Endothelial cell of umbilical vein (primary cell): ENCODE measurements around the gene SLC35F3.

ENCODE experiments used
- EZH2 ChIP-seq: IDR thresholded peaks from 2 replicates; pipeline ENCODE4 v1.6.1; 2012; ENCODE audit warnings: borderline replicate concordance, low read depth, mild to moderate bottlenecking, moderate library complexity, low read length, inconsistent platforms; ENCODE audit not compliant: severe bottlenecking
- FOS ChIP-seq: IDR thresholded peaks from 2 replicates; pipeline ENCODE4 v1.6.1; 2011; ENCODE audit warnings: mild to moderate bottlenecking, low read length, moderate library complexity, borderline replicate concordance; ENCODE audit not compliant: insufficient read depth
- GATA2 ChIP-seq: IDR thresholded peaks from 2 replicates; pipeline ENCODE4 v1.7.0; 2011; ENCODE audit warnings: low read depth, mild to moderate bottlenecking, moderate library complexity, mixed read lengths, low read length; ENCODE audit not compliant: insufficient read length, insufficient read depth
- JUN ChIP-seq: IDR thresholded peaks from 2 replicates; pipeline ENCODE4 v1.6.1; 2011; ENCODE audit warnings: borderline replicate concordance, low read depth; ENCODE audit not compliant: insufficient read length, insufficient read depth
- MYC ChIP-seq: IDR thresholded peaks from one replicate; pipeline ENCODE4 v1.6.1; 2011; ENCODE audit warnings: mild to moderate bottlenecking, low read depth, low read length
- POLR2A ChIP-seq: IDR thresholded peaks from 2 replicates; pipeline ENCODE4 v1.6.1; 2012; ENCODE audit warnings: low read depth, mild to moderate bottlenecking, control low read depth, low read length
- POLR2AphosphoS5 ChIP-seq: IDR thresholded peaks from 2 replicates; pipeline ENCODE4 v1.6.1; 2012; ENCODE audit warnings: low read depth, mild to moderate bottlenecking, control low read depth, low read length, moderate library complexity; ENCODE audit not compliant: insufficient read depth
- TF ChIP-seq, protein P1 (sequence below), 2 donors: IDR thresholded peaks; 1 replicate in 1 of 2; 2 replicates in 1 of 2; pipeline ENCODE4 v1.5.1; 2011; ENCODE audit warnings: low read length in 2 of 2, mild to moderate bottlenecking in 2 of 2, moderate library complexity in 2 of 2, control low read depth in 1 of 2, inconsistent platforms in 1 of 2, low read depth in 1 of 2; ENCODE audit not compliant: insufficient read depth in 1 of 2; ENCODE audit errors: extremely low read depth in 1 of 2
- TF ChIP-seq, protein P2 (sequence below): IDR thresholded peaks from 2 replicates; pipeline ENCODE4 v1.6.1; 2011; ENCODE audit not compliant: insufficient read depth, insufficient read length

DNA sequence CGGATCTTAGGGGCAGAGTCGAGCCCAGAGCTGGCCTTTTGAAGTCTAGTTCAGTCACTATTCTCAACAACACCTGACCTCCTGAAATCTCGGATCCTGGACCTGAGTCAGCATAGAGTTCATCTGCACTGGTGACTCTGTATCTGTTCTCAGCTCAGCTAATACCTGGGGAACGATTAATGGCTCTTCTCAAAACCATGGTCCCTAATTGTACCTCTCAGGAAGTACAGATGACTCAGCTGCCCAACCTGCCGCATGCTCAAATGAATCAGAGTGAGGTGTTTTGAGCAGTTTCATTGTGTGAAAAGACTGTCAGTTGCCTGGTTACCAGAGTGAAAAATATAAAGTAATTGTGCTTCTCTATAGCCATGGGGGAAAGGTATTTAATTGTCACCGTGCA is 89.2 kb downstream of the SLC35F3 start:
- TF ChIP-seq, protein P1, sequence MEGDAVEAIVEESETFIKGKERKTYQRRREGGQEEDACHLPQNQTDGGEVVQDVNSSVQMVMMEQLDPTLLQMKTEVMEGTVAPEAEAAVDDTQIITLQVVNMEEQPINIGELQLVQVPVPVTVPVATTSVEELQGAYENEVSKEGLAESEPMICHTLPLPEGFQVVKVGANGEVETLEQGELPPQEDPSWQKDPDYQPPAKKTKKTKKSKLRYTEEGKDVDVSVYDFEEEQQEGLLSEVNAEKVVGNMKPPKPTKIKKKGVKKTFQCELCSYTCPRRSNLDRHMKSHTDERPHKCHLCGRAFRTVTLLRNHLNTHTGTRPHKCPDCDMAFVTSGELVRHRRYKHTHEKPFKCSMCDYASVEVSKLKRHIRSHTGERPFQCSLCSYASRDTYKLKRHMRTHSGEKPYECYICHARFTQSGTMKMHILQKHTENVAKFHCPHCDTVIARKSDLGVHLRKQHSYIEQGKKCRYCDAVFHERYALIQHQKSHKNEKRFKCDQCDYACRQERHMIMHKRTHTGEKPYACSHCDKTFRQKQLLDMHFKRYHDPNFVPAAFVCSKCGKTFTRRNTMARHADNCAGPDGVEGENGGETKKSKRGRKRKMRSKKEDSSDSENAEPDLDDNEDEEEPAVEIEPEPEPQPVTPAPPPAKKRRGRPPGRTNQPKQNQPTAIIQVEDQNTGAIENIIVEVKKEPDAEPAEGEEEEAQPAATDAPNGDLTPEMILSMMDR (IDR thresholded peaks at IDR 0.05; ENCODE audit: extremely low read depth in 1 of 2, insufficient read depth in 1 of 2, low read depth in 1 of 2, low read length in 2 of 2), result no peak
- TF ChIP-seq EZH2 (no peak), POLR2AphosphoS5 (no peak), POLR2A (no peak), JUN (no peak), FOS (no peak), GATA2 (no peak), MYC (no peak)
- TF ChIP-seq, protein P2, sequence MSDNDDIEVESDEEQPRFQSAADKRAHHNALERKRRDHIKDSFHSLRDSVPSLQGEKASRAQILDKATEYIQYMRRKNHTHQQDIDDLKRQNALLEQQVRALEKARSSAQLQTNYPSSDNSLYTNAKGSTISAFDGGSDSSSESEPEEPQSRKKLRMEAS, result no peak
